MM.1S (cell line): ENCODE measurements around the gene PRICKLE3.
A peak's percentile ranks its signal among the peaks of the same experiment; 100 is the strongest.

Source experiments
- DNase-seq: peaks from one replicate; pipeline ENCODE4 v3.0.0-alpha.2; 2015
- H2AFZ ChIP-seq: fragments of 300-600 bp; sonication (generic); 2 replicates; pipeline ENCODE4 v1.6.0; 2016; ENCODE audit warnings: antibody characterized with exemption, low read length
- H3F3A ChIP-seq: fragments of 300-600 bp; sonication (generic); 2 replicates; pipeline ENCODE4 v1.6.1; 2016; ENCODE audit warnings: mild to moderate bottlenecking, antibody characterized with exemption, low read length, moderate library complexity, mixed read lengths; ENCODE audit not compliant: insufficient read depth
- H3K27ac ChIP-seq: fragments of 300-600 bp; sonication (generic); 2 replicates; pipeline ENCODE4 v1.5.1; 2016; ENCODE audit warnings: mild to moderate bottlenecking, low read length
- H3K27me3 ChIP-seq: fragments of 300-600 bp; sonication (generic); replicated peaks from 2 replicates; pipeline ENCODE4 v1.6.0; 2016; ENCODE audit warnings: low read length; ENCODE audit not compliant: insufficient read depth
- H3K36me3 ChIP-seq: fragments of 300-600 bp; sonication (generic); replicated peaks from 2 replicates; pipeline ENCODE4 v1.6.1; 2016; ENCODE audit warnings: mild to moderate bottlenecking, low read length, mixed read lengths; ENCODE audit not compliant: insufficient read depth
- H3K4me1 ChIP-seq: fragments of 300-600 bp; sonication (generic); 2 replicates; pipeline ENCODE4 v1.6.1; 2016; ENCODE audit warnings: low read length, mixed read lengths
- H3K4me2 ChIP-seq: fragments of 300-600 bp; sonication (generic); 2 replicates; pipeline ENCODE4 v1.6.0; 2016; ENCODE audit warnings: low read depth, low read length
- H3K4me3 ChIP-seq: fragments of 300-600 bp; sonication (generic); 2 replicates; pipeline ENCODE4 v1.5.1; 2016; ENCODE audit warnings: low read length, mixed read lengths
- H3K79me2 ChIP-seq: fragments of 300-600 bp; sonication (generic); 2 replicates; pipeline ENCODE4 v1.6.1; 2016; ENCODE audit warnings: mixed run types, low read length, mixed read lengths
- H3K9ac ChIP-seq: fragments of 300-600 bp; sonication (generic); 2 replicates; pipeline ENCODE4 v1.6.1; 2016; ENCODE audit warnings: low read length, mixed read lengths
- H3K9me2 ChIP-seq: fragments of 300-600 bp; sonication (generic); replicated peaks from 2 replicates; pipeline ENCODE4 v1.6.1; 2016; ENCODE audit warnings: mild to moderate bottlenecking, low read length, mixed read lengths; ENCODE audit not compliant: insufficient read depth
- H3K9me3 ChIP-seq: fragments of 300-600 bp; sonication (generic); replicated peaks from 2 replicates; pipeline ENCODE4 v1.6.1; 2016; ENCODE audit warnings: mild to moderate bottlenecking, low read length, mixed read lengths; ENCODE audit not compliant: insufficient read depth
- H4K20me1 ChIP-seq: fragments of 300-600 bp; sonication (generic); 2 replicates; pipeline ENCODE4 v1.6.1; 2016; ENCODE audit warnings: mild to moderate bottlenecking, low read length, moderate library complexity, mixed read lengths; ENCODE audit not compliant: insufficient read depth
- CTCF ChIP-seq: fragments of 300-600 bp; sonication (generic); IDR thresholded peaks from 2 replicates; pipeline ENCODE4 v1.5.1; 2016; ENCODE audit warnings: antibody characterized with exemption, low read length, mixed read lengths
- EZH2 ChIP-seq: fragments of 300-600 bp; sonication (generic); optimal IDR thresholded peaks from 2 replicates; pipeline ENCODE3; 2017; ENCODE audit warnings: low read depth, mild to moderate bottlenecking, antibody characterized with exemption, low read length, mixed read lengths
- EZH2phosphoT487 ChIP-seq: fragments of 300-600 bp; sonication (generic); IDR thresholded peaks from 2 replicates; pipeline ENCODE4 v1.6.1; 2018; ENCODE audit warnings: antibody characterized with exemption, low read length

The PRICKLE3 gene

DNA sequence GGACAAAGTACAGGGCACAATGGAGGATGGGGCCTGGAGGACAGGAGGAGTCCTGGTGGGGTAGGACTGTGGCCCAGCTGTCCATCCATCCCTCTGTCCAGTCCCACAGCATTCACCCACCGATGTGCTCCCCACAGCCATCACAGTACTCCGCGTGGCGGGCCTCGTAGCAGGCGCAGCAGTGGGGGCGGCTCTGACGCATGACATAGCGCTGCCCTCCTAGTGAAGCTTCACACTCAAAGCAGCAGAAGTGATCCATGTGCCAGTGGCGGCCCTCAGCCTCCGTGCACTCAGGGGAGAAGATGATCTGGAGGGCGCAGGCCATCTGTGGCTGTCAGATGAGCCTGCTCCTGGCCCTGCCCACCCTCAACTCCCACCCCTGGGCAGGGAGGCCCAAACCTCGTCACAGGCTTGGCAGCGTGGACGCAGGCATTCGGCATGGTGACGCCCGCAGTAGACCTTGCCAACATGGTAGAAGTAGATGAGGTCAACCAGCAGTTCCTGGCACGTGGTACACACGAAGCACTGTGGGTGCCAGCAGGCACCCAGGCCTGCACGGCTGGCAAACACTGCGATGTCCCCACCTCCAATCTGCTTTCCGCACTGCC, 8.2 kb downstream of the PRICKLE3 start:
- no peaks in the 10 kb centered on the region for H3K36me3 ChIP-seq
- H4K20me1 ChIP-seq, result no peaks in the 10 kb centered on the region
- 0 out of 2 replicates have a peak, but pooled peaks cover under 1% of the 10 kb centered on the region for H3F3A ChIP-seq
- TF ChIP-seq EZH2phosphoT487 (no peak), CTCF (no peak), EZH2 (no peak)
- no peak overlapping the region for H3K4me2 ChIP-seq
- no peak overlapping the region for H2AFZ ChIP-seq
- no peak overlapping the region for H3K4me3 ChIP-seq
- H3K27ac ChIP-seq, result no peak overlapping the region
- no peaks in the 10 kb centered on the region for H3K9me2 ChIP-seq
- peaks cover 14% of the 10 kb centered on the region for H3K79me2 ChIP-seq
- H3K27me3 ChIP-seq, result no peaks in the 10 kb centered on the region
- H3K4me1 ChIP-seq, result peaks cover 5% of the 10 kb centered on the region; the same call in 1 of the 2 replicates
- no peaks in the 10 kb centered on the region for H3K9me3 ChIP-seq
- H3K9ac ChIP-seq, result no peak overlapping the region
- DNase-seq, result no peak

GRCh38 chrX:49177338-49177833, 8.8 kb downstream of the PRICKLE3 start:
- no peaks in the 10 kb centered on the region for H3K9me2 ChIP-seq
- H3K79me2 ChIP-seq, result peaks cover 19% of the 10 kb centered on the region
- no peaks in the 10 kb centered on the region for H3K9me3 ChIP-seq
- no peak overlapping the region for H2AFZ ChIP-seq
- no peak for DNase-seq
- H4K20me1 ChIP-seq, result no peaks in the 10 kb centered on the region
- H3K27ac ChIP-seq, result no peak overlapping the region
- no peak overlapping the region for H3K4me3 ChIP-seq
- H3K36me3 ChIP-seq, result no peaks in the 10 kb centered on the region
- no peaks in the 10 kb centered on the region for H3K27me3 ChIP-seq
- TF ChIP-seq CTCF, result peak; percentile 14
- TF ChIP-seq EZH2, result no peak
- no peak for TF ChIP-seq EZH2phosphoT487
- no peak overlapping the region for H3K9ac ChIP-seq
- H3F3A ChIP-seq, result 0 out of 2 replicates have a peak, but pooled peaks cover 4% of the 10 kb centered on the region
- peaks cover 6% of the 10 kb centered on the region; the same call in 1 of the 2 replicates for H3K4me1 ChIP-seq
- no peak overlapping the region for H3K4me2 ChIP-seq

DNA sequence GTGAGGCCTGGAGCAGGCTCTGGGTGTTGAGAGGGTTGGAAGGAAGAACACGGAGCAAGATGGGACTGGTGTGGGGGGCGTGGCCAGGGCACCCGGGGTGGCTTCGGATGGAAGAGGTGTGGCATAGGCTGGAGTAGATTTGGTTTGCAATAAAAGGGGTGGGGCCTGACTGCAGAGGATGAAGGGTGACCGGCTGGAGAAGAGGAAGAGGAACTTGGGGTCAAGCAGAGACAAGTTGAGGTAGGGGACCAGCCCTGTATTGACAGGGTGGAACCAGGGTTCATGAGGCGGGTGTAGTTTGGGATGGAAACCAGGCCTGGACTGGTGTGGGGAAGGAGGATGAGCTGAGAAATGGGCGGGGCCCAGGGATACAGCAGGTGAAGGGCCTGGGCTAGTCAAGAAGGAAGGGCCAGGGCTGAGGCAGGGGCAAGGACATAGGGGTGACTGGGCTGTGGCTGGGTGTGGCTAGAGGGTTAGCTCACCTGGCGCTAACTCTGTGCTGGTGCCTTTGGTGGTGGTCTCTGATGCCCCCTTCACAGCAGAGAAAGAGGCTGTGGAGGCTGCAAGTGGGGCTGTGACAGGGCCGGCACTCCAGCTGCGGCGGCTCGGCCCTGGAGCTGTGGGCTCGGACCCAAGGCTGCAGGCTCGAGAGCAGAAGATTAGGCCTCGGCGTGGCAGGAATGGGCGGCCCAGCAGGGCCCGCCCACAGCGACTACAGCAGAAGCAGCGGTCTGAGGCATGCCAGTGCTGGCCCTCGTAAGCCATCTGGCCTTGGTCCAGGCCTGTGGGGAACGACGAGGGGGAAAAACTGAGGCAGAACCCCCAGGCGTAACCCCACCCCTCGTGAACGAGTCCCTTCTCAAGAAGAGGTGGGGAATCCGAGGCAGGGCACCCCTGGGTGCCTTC, 9.5 kb downstream of the PRICKLE3 start:
- peaks cover 6% of the 10 kb centered on the region; the same call in 1 of the 2 replicates for H3K4me1 ChIP-seq
- H3K9ac ChIP-seq, result no peak overlapping the region
- no peaks in the 10 kb centered on the region for H3K9me2 ChIP-seq
- H4K20me1 ChIP-seq, result no peaks in the 10 kb centered on the region
- DNase-seq, result no peak
- H3K27me3 ChIP-seq, result no peaks in the 10 kb centered on the region
- H2AFZ ChIP-seq, result no peak overlapping the region
- 0 out of 2 replicates have a peak, but pooled peaks cover 4% of the 10 kb centered on the region for H3F3A ChIP-seq
- H3K79me2 ChIP-seq, result peaks cover 19% of the 10 kb centered on the region
- no peaks in the 10 kb centered on the region for H3K36me3 ChIP-seq
- H3K4me3 ChIP-seq, result no peak overlapping the region
- H3K27ac ChIP-seq, result no peak overlapping the region
- no peak for TF ChIP-seq EZH2phosphoT487
- TF ChIP-seq CTCF, result no peak
- no peak for TF ChIP-seq EZH2
- H3K9me3 ChIP-seq, result no peaks in the 10 kb centered on the region
- H3K4me2 ChIP-seq, result no peak overlapping the region
